IPS DF 4.7 (cell line): ENCODE results near the gene MBD3.

Experiments used
- DNase-seq: peaks from one replicate; pipeline ENCODE4 v3.0.0-alpha.2; 2013; ENCODE audit warnings: low spot score; ENCODE audit errors: extremely low read depth

MBD3 gene

DNA sequence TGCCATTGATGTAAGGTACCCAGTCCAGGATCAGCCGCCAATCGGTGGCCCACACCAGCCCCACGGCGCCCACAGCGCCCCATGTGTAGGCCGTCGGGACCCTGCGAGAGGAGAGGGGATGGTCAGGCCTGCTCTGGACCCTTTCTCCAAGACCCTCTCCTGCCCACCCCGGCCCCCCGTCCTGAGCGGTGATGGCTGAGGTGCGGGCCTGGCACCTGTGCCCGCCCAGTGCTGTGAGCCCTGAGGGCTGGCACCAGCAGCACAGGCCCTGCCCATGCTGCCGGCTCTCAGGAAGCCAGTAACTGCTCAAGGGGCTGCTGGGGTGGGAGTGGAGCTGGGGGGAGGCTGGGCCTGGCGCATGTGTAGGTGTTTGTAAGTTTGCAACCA is 6.8 kb upstream of the MBD3 start:
- no peak for DNase-seq

DNA sequence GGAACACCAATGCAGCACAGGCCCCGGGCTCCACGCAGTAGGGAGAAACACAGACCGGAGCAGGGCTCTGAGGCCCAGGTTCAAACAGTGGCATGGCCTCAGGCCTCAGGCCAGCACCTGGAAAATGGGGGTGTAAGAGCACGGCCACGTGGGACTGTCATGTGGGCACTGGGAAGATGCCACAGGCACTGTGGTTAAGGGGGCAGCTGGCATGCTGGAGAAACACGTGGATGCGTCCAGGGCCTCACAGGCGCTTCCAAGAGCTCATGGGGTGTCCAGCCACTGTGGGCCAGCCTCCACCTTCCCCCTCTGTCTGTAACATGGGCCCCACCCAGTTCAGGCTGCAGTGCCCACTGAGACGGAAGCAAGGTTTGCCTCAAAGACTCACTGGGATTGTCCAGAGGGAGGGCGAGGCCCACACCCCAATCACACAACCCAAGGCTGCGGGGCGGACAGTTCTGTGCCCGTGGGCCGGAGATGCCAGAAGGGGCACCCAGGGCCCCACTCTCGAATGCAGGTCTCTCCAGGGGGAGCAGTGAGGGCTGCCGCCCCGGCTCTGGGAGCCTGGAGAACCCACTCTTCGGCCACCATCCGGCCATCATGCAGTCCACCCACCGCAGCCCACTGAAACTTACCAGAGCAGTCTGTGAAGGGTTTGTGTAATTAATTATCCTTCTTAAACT is 6.3 kb upstream of the MBD3 start:
- DNase-seq = no peak

DNA sequence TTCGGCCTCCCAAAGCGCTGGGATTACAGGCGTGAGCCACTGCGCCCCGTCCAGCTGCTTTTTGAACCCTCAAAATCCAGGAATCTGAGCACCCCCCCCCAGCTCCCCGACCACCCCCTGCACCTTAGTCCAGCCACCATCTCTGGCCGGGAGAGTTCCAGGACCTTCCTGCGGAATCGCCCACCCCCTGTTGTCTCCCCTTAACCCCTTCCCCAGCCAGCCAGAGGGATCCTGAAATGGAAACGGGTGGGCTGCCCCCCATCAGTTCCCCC is 772 bp upstream of the MBD3 start:
- DNase-seq = no peak

DNA sequence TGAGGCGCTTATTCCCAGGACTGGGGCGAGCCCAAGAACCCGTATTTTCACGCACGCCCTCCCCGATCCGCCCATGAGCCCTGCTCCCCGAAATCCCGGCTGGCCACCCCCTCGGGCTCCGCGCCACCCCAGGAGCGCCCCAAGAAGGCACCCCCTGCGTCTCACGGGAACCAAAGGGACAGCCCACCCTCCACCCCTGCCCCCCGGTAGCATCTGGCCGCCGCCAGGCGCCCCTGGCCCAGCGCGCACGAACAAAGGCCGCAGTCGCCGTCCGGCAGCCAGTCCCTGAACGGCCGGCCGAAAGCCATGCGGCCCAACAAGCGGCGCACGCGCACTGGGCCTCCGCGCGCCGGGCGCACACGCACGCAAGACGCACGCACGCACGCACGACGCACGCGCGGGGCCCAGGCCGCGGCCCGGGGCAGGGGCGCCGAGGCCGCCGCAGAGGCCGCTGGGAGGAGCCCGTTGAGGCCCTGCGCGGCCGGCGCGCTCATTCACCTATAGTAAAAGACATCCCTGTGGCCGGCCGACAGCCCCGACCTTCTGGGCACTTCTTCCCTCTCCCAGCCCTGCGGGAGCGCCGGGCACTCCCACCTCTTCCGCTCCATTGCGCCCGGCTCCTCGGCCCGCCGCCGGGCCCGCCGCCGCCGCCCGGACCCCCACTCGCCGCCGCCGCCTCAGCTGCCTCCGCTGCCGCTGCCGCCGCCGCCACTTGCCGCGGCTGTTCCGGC is 476 bp downstream of the MBD3 start:
- no peak for DNase-seq

DNA sequence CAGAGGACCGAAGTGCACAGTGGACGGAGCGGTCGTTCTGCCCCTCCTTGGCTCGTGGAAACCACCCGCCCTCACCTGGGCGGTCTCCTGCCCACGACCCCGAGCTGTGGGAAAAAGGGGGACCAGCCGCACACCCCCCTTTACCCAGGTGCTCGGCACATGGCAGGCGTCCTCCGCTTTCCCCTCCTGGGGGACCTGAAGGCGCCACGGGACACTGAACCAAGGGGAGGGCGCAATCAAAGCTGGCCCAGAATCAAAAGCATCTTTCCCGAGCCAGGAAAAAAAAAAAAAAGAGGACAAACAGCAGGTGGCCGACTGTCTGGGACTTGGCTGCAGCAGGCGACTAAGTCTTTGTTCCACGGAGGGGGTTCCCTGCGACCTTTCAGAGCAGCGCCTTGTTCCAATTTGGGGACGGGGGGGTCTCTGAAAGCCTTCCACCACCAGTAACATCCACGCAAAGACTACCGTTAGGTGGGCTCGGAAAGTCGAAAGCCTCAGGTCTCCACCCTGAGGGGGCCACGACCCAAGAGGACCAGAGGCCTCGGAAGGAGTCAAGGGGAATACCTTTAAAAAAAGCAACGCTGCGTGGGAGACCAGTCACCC is 1.1 kb downstream of the MBD3 start:
- no peak for DNase-seq

DNA sequence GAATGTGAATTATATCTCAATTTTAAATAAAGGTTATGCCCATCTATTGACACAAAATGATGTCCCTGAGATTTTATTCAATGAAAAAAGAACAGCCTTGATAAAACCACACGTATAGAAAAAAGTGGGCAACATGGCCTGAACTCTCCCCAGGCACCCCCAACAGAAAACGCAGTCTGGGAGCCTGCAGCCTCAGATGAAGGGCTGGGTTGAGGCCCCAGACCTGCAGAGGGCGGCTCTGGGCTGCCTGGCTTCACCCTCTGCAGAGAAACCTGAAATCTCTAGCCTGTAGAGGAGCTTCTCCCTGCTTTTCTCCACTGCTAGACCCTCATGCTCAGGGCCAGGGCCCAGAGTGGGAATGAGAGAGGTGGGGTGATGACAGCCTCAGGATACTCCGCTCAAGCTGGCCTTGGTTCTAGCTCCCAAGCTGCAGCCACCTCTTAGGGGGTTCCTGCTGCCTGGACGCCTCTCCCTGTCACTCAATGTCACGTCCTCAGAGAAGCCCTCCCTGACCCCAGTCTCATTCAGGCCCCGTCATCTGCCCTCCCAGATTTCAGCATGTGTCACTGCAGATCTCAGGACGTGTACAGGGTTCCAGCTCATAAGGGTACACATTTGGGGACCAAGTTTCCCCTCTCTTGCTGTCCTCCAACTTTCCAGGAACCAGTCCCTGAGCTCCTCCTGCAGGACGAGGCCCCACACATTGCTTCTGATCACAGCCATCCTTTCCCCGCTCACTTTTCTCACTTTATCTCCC is 1.8 kb downstream of the MBD3 start:
- DNase-seq = no peak

DNA sequence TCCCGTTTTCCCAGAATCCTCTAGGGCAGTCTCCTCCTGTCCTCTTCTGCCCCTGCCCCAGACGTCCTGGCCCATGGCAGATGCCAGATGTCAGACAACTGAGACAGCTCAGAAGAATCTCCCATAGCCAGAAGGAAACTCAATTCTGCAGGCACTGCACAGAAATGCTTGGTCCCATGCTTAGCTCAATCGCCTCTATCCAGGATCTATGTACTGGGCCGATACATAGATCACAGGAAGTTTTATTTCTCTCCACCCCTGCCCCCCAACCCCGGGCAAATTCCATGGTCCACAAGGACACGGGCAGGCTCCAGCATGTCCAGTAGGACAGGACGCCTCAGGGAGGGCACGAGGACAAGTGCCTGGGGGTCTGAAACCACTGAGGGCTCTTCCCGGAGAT is 4.8 kb downstream of the MBD3 start:
- no peak for DNase-seq

DNA sequence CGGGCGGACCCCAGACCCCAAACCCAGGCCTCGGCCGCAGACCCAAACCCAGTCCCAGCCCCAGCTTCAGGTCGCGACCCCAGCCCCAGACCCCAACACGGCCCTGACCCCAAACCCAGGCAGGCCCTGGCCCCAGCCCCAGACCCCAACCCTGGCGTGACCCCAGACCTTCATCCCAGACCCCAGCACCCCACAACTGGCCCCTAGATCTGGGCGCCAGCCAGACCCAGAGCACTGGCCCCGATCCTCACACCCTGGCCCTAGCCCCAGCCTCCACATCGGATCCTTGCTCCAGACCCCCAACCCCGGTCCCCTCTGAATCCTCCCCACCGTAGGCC is 7.5 kb downstream of the MBD3 start:
- DNase-seq = no peak

DNA sequence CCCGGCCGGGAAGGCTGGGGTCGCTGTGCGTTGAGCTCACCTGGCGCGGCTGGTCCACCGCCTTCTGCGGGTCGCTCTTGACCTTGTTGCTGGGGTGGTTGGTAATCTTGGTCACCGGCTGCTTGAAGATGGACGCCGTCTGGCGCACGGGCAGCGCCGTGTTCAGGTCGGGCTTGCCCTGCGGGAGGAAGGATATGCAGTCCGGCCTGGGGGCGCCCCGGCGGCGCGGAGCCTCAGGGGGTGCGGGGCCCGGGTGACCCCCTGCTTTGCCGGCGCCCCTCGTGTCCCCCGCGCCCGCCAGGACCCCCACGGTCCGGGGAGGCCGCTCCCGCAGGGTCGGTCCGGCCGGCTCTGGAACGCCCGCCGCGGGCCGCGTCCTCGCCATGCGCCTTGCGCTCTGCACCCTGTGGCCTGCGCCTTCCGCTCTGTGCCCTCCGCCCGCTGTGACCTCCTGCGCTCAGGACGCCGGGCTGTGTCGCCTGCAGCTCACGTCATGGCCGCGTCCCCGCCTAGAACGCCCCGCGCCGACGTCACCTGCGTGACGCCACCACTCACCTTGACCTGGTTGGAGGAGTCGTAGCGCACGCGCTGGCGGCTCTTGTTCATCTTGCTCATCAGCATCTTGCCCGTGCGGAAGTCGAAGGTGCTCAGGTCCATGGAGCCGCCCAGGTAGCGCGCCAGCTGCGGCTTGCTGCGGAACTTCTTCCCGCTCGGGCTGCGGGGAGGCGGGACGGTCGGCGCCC is 8.0 kb downstream of the MBD3 start:
- DNase-seq = no peak

DNA sequence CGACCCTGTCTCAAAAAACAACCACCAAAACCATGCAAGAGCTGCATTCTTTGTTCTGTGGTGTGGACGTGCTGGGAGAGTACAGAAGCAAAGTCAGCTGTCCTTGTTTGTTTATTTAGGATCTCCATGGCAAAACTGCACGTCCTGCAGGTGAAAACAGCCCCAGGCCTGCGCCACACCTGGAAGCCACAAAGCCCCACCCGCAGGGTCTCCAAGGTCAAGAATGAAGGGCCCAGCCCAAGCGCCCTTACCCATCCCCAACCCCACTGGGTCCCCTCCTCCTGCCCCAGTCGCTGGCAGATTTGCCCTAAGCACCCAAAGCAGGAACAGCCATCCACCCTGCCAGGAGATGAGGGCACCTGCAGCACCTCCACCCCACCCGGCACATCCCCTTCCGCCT is 10.5 kb downstream of the MBD3 start:
- no peak for DNase-seq

DNA sequence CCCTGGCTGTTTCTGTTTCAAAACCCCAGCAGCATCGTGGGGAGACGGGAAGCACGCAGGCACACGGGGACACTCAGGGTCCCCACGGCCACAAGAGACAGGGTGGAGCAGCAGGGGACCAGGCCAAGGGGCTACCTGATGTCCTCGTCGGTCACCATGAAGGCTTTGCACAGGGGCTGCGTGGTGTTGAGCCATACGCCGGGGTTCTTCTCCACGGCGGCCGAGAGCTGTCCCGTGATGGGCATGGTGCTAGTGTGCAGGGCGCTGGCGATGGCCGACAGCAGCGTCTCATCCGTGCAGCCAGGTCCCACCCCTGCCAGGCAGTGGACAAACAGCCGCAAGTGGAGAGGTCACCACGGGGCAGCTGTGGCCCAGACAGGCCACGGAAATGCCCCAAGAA is 11.7 kb downstream of the MBD3 start:
- no peak for DNase-seq

DNA sequence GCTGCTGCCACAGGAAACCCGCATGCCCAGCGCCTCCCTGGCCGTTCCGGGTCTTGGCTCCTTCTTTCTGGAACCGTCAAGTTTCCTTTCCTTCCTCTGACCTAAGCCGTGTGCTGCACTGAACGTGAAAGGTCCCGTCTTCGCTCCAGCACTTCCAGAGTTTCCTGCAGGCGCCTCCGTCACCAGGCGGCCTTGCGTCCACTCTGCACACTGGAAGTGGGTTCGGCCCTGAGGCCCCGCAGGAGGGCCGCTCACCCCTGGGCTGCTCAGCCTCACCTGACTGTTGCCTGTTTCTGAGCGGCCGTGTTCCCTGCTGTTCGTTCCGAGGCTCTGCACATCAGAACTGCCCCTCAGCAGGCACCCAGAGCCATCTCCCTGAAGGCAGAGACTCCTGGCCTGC is 12.3 kb downstream of the MBD3 start:
- DNase-seq = no peak

DNA sequence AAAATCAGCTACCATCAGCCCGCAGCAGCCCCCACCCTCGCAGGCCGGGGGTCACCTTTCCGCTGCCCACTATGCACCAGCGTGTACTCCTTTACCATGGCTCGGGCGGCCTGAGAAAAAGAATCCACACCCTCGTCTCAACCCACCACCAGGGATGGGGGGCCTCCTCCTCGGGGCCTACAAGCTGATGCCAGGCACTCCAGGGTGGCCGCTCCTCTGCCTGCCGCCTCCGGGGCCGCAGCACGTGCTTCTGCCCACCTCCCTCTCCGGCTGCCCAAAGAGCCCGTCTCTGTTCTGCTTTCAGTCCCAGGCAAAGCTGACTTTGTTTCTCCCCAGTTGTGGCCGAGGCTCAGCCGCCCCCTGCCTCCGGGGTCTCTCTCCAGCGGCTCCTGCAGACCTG is 13.4 kb downstream of the MBD3 start:
- no peak for DNase-seq

DNA sequence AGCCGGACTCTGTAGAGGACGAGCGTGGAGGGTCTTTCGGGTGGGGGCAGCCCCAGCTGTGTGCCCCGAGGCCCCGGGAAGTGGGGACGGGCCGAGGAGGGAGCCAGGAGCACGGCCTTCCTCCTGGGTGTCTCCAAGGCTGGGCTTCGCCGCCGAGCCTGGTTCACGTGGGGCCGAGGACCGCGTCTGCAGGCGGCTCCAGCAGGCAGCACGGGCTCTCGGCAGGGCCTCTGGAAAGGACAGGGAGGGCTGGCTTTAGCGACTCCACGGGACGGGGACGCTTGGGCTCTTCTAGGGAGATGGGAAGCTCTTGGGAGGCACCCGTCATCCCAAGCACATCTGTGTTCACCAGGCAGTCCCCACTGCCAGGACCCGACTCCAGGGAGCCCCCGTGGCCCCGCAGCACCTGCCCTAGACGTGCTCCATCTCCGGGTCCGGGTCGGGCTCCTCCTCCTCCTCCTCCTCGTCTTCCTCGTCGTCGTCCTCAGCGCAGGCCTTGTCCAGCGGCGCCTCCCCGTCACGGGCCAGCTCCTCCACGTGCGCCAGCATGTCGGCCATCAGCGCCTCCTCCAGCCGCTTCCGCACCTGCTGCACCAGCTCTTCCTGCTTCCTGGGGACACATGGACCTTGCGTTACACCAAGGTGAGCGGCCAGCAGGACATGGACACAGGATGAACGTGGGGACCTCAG is 14.6 kb downstream of the MBD3 start:
- DNase-seq = no peak

DNA sequence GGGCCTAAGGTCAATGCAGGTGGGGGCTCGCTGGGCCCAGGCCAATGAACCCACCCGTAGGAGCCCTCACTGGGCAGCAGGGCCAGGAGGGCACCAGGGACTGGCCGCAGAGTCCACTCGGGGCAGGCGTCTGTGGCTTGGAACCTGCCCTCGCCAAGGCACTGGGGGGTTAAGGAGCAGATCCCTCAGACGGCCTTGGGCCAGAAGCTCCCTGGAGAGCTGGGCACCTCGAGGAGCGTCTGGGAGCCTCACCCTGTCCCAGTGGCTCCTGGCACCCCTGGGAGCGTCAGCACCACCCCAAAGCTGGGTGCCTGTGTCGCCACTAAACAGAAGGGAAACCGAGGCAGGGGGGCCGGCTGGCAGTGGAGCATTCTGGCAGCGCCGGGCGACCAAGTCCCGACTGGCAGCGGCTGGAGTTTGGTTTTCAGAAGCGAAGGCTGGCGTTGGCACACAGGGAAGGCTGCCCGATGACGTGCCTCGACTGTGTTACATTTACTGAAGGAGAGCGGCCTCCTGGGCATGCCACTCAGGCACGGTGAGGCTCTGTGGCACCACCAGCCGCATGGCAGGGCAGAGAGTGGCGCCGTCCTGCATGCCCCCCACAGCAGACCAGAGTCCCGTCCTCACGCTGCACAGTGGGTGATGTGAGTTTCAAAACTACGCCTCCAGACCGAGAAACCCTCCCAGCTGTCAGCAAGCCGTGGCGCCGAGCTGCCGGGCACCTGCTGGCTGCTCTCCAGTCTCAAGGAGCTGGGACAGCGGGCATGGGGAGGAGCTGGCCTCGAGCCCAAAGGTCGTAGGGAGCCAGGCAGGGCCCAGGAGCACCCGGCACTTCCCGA is 15.4 kb downstream of the MBD3 start:
- no peak for DNase-seq

DNA sequence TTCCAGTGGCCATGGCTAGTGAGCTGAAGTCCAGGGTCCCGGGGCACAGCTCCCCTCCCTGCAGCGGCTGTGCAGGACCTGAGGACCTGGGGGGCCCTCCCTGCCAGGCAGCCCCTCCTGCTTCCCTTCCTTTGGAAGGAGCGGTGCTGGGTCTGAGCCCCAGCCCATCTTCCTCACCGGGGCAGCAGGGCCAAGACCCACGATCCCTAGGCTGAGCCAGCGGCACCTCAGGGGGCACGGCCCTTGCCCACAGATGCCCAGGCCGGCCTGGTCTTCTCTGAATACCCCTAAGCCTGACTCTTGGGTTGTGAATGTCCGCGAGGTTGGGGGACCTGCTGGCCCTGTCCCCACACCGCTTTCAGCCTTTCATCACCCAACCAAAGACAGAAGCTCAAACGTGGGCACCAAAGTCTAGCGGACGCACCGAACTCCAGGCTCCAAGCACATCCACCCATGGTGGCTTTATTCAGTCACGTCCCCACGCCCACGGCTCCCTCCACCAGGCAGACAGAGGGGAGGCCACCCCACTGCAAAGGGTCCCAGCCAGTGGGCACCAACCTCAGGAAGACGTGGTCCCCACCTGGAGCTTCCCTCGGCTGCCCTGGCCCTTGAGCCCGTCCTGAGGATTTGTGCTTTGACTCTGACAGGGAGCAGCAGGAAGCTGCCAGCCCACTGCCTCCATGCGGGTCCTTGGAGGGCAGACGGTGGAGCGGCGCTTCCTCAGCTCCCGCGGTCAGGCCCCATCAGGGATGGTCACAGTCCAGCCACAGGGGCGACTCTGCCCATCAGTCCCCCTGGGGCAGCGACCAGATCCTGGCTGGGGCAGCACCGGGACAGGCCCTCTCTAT is 16.2 kb downstream of the MBD3 start:
- no peak for DNase-seq

DNA sequence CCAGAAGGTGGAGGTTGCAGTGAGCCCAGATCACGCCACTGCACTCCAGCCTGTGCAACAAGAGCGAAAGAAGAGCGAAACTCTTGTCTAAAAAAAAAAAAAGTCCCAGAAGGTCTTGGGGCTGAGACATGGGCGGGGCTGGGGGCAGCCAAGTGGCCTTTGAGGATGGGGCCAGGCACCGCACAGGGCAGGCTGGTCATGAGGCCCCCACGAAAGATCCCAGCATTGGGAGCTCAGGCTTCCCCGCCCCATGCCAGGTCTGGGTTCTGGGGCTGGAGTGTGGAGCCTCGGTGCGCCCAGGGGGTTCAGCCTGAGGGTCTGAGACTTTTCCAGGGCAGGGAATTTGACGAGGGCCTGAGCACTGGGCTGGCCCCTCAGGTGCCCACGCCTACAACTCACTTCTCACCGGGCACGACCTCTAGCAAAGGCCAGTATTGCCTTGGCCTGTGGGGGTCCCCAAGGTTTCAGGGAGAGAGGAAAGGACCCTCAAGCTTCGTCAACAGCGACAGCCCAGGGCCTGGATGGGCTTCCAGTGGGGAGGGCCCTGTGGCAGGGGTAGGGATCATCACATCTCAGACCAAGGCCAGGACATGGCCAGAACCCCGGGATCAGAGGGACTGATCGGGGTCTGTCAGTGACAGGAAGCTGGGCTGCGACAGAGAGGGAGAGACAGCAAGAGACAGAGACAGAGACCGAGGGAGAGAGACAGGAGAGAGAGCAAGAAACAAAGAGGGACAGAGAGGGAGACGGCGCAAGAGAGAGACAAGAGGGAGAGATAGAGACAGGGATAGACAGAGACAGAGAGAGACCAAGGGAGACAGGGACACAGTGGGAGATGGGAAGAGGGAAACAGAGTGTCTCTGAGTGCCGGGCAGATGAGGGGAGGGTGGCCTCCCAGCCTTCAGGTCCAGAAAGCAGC is 17.1 kb downstream of the MBD3 start:
- no peak for DNase-seq

DNA sequence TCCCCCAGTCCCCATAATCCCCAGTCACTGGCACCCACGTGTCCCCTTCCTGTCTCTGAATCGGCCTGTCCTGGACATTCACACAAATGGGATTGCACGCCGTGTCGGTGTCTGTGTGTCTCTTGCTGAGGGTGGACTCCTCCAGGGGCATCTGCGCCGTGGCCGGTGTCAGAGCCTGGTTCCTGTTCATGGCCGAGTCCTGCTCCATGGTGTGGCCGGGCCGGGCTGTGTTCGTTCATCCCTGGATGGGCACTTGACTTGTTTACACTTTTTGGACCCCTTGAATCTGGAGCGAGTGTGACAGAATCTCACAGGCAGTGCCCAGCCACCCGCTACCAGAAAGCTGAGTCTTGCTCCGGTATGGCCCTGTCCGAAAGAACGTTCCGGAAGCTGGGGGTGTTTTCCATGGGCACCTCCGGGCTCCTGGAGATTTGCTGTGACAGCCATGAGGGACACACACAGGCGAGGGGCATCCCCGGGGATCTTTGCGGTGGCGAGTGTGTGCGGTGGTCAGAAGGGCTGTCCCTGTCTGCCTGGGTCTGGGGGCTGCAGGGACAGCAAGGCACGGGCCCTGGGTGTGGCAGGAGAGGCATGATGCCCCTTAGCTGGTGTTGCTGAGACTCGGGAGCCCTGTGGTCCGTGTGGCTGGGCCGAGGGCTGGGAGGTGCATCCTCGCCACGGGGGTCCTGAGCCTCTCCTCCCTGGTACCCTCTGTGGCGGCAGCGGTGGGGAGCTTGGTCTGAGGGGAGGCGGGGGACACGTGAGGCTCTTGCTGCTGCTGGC is 18.1 kb downstream of the MBD3 start:
- no peak for DNase-seq
